Breast epithelium (tissue), 4 donors: ENCODE data around the gene MS4A4A. TPM values are rescaled to one million over a fixed set of nuclear protein-coding genes. Genes with fewer than 3 reads are reported as not detected.
A peak's percentile ranks its signal among the peaks of the same experiment; 100 is the strongest.

Experiments used
- DNase-seq, 2 donors: peaks; one replicate each; pipeline ENCODE4 v3.0.0-alpha.2; 2019; ENCODE audit warnings: low spot score in 2 of 2
- H3K27ac ChIP-seq, 2 donors: fragments of 200-600 bp; sonication (generic) in 1 of 2; one replicate each; pipeline ENCODE4 v1.5.1; 2016 to 2019; ENCODE audit warnings: mild to moderate bottlenecking in 1 of 2
- H3K27me3 ChIP-seq, 2 donors: fragments of 200-600 bp; sonication (generic) in 1 of 2; one replicate each; pipeline versions ENCODE4 v1.5.1 to v1.6.0; 2017 to 2019; ENCODE audit warnings: control low read depth in 1 of 2, mild to moderate bottlenecking in 1 of 2
- H3K36me3 ChIP-seq: fragments of 200-600 bp; one replicate; pipeline ENCODE4 v1.5.1; 2019
- H3K4me1 ChIP-seq, 2 donors: fragments of 200-600 bp; sonication (generic); one replicate each; pipeline ENCODE4 v1.5.1; 2016 to 2019; ENCODE audit warnings: control low read depth in 1 of 2
- H3K4me3 ChIP-seq, 3 donors: fragments of 200-600 bp; sonication (generic); 1 replicate in 2 of 3; 2 replicates in 1 of 3; pipeline ENCODE4 v1.5.1; 2016 to 2019; ENCODE audit warnings: mild to moderate bottlenecking in 3 of 3, moderate library complexity in 2 of 3
- H3K9me3 ChIP-seq, 2 donors: fragments of 200-600 bp; sonication (generic) in 1 of 2; one replicate each; pipeline ENCODE4 v1.5.1; 2016 to 2019; ENCODE audit warnings: control low read depth in 1 of 2
- POLR2A ChIP-seq: fragments of 450-650 bp; IDR thresholded peaks from one replicate; pipeline ENCODE4 v1.6.1; 2016; ENCODE audit warnings: antibody characterized with exemption, mild to moderate bottlenecking, moderate library complexity
- POLR2AphosphoS5 ChIP-seq, 3 donors: sonication (generic); formaldehyde crosslinking; IDR thresholded peaks; one replicate each; pipeline ENCODE4 v1.6.1; 2017; ENCODE audit warnings: antibody characterized with exemption in 3 of 3
- intact Hi-C: fragments of 100-400 bp; cut with DNase I; formaldehyde crosslinking; loops from one replicate; pipeline ENCODE4 v1.15.1; 2023; ENCODE audit warnings: low total_unique reads
- total RNA-seq, 3 donors: library from RNA; depleted of rRNA; stranded (reverse); fragments of >200 nt; gene quantifications; one replicate each; pipeline ENCODE4 v1.1.0, GENCODE V29; 2016
- TF ChIP-seq, protein P1 (sequence below), 3 donors: fragments of 450-650 bp; IDR thresholded peaks; one replicate each; pipeline ENCODE4 v1.5.1; 2016 to 2017; ENCODE audit warnings: antibody characterized with exemption in 3 of 3, mild to moderate bottlenecking in 3 of 3, moderate library complexity in 3 of 3

Gene MS4A4A
- total RNA-seq, 3 donors from 2014 or later: 9.8 to 174 (median 24.6) TPM

DNA sequence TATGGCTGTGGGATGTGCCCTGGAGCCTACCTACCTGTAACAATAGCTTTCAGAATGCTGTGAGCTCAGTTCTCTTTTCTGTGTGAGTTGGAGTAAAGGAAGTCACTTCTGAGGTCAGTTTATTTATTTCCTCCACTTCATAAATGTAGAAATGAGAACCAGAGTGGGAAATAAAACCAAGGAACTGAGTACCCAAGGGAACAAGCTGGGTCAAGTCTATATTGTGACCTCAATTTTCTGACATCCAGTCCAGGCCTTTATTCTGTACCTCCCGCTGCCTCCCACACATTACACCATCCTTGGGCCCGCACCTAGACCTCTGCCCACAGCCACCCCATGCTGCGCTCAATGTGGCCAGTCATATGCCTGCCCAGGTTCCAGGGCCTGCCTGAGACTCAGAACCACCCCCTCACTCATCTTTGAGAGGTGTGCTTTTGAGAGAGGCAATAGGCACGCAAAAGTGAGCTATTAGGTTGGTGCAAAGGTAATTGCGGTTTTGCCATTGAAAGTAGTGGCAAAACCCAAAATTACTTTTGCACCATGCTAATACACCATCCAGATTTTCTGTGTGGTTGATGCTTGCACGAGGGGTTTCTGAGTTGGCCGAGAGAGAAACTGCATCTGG lies 56.4 kb downstream of the MS4A4A start:
- TF ChIP-seq POLR2A: no peak
- TF ChIP-seq, protein P1, sequence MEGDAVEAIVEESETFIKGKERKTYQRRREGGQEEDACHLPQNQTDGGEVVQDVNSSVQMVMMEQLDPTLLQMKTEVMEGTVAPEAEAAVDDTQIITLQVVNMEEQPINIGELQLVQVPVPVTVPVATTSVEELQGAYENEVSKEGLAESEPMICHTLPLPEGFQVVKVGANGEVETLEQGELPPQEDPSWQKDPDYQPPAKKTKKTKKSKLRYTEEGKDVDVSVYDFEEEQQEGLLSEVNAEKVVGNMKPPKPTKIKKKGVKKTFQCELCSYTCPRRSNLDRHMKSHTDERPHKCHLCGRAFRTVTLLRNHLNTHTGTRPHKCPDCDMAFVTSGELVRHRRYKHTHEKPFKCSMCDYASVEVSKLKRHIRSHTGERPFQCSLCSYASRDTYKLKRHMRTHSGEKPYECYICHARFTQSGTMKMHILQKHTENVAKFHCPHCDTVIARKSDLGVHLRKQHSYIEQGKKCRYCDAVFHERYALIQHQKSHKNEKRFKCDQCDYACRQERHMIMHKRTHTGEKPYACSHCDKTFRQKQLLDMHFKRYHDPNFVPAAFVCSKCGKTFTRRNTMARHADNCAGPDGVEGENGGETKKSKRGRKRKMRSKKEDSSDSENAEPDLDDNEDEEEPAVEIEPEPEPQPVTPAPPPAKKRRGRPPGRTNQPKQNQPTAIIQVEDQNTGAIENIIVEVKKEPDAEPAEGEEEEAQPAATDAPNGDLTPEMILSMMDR (IDR thresholded peaks at IDR 0.05): no peak
- no peak for TF ChIP-seq POLR2AphosphoS5 (IDR thresholded peaks at IDR 0.05)
- DNase-seq: no peak
- no peak overlapping the region for H3K27ac ChIP-seq
- intact Hi-C loops: no loop called here
- H3K4me3 ChIP-seq: no peak overlapping the region
- H3K36me3 ChIP-seq: no peaks in the 10 kb centered on the region
- H3K27me3 ChIP-seq: no peaks in the 10 kb centered on the region
- H3K9me3 ChIP-seq: no peaks in the 10 kb centered on the region
- no peaks in the 10 kb centered on the region for H3K4me1 ChIP-seq

DNA sequence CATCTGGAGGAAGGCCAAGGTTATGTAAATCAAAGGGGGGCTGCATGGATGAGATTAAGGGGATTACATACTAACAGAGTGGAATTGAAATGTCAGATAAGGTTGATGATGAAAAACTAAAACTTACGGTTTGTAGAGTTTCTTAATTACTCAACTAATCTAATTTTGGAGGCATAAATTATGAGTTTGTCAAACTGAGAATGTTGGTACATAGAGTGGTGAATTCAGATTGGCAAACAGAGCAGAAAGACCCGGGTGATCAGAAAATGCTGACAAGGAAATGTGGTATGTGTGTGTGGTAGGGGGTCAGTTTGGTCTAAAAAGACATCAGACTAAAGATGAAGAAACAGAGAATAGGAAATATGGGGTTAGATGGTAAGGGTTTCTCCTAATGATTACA lies 57.6 kb downstream of the MS4A4A start:
- intact Hi-C loops: no loop called here
- H3K27ac ChIP-seq: no peak overlapping the region

DNA sequence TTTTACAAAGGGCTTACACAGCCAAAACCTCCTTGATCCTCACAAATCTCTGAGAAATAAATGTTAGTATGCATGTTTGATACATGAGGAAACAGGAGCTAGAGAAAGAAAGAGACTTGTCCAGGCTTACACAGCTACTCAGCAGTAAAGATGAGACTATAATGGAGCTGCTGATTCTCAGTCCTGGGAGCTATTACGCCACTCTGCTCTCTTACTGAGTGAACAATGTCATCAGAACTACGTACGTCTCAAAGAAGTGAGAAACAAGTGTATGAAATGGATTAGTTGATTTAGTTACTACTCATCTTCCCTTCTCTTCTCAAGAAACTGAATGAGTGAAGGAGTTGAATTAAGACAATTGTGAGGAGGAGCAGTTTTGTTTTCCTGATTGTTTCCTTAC lies 58.9 kb downstream of the MS4A4A start:
- Histone ChIP-seq H3K4me1 (no peaks in the 10 kb centered on the region), H3K27ac (no peak overlapping the region), H3K36me3 (no peaks in the 10 kb centered on the region), H3K9me3 (no peaks in the 10 kb centered on the region), H3K4me3 (no peak overlapping the region), H3K27me3 (no peaks in the 10 kb centered on the region)
- intact Hi-C loops: no loop called here
- TF ChIP-seq POLR2A (no peak), POLR2AphosphoS5 (IDR thresholded peaks at IDR 0.05) (no peak)
- TF ChIP-seq, protein P1 (IDR thresholded peaks at IDR 0.05): no peak
- DNase-seq: no peak

More for the DNA sequence above, 57.6 kb downstream of the MS4A4A start:
- H3K36me3 ChIP-seq: no peaks in the 10 kb centered on the region
- no peaks in the 10 kb centered on the region for H3K4me1 ChIP-seq
- TF ChIP-seq POLR2AphosphoS5 (IDR thresholded peaks at IDR 0.05) (no peak), POLR2A (no peak)
- TF ChIP-seq, protein P1 (IDR thresholded peaks at IDR 0.05): no peak
- no peaks in the 10 kb centered on the region for H3K9me3 ChIP-seq
- no peak for DNase-seq
- H3K4me3 ChIP-seq: no peak overlapping the region
- no peaks in the 10 kb centered on the region for H3K27me3 ChIP-seq

DNA sequence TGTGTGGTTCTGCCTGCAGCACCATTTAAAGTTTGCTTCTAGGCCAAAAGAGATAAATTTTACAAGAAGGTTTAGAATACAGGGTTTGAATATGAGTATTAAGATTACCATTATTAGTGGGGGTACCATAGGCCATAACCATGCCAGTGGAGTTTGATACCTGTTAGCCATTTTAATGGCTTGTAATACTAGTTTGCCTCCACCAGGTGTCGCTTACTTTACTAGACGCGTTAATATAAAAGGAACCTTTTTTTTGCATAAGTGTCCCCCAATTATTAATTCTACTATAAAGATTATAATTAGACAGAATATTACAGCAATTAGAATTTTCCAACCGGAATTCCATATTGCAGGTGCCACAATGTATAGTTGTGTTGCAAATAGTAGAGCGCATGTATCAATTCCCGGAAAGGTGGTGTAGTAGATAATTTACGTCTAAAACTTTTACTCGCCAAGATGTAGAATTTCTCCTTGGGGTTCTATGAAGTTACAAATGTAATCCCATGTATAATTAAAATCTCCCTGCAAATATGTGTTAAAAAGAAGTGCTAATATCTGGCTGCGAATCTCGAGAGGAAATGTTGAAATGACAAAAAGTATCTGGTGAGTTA lies 62.7 kb downstream of the MS4A4A start:
- Histone ChIP-seq H3K27me3 (no peaks in the 10 kb centered on the region), H3K4me3 (no peak overlapping the region), H3K9me3 (no peaks in the 10 kb centered on the region), H3K36me3 (no peaks in the 10 kb centered on the region), H3K4me1 (no peaks in the 10 kb centered on the region), H3K27ac (no peak overlapping the region)
- no peak for DNase-seq
- intact Hi-C loops: no loop called here
- no peak for TF ChIP-seq POLR2A
- TF ChIP-seq, protein P1 (IDR thresholded peaks at IDR 0.05): peak in 1 of 3 donors; percentile 27

- Histone ChIP-seq H3K27ac (no peak overlapping the region), H3K9me3 (no peaks in the 10 kb centered on the region), H3K36me3 (no peaks in the 10 kb centered on the region), H3K4me1 (no peaks in the 10 kb centered on the region), H3K27me3 (no peaks in the 10 kb centered on the region), H3K4me3 (no peak overlapping the region)
- TF ChIP-seq POLR2A: no peak
- no peak for TF ChIP-seq POLR2AphosphoS5 (IDR thresholded peaks at IDR 0.05)
- intact Hi-C loops: no loop called here
- DNase-seq: no peak
Measured at GRCh38 chr11:60344146-60344545, 63.7 kb downstream of the MS4A4A start.
